GM21619 (cell line): Measurements from ENCODE around the gene AGAP1.

ENCODE experiments used
- ATAC-seq: cut with Tn5 transposase; IDR thresholded peaks from one replicate; pipeline ENCODE4 v1.9.1; 2021; ENCODE audit not compliant: unreplicated experiment

Gene AGAP1

GRCh38 chr2:235605312-235606003 is 111.6 kb downstream of the AGAP1 start:
- no peak for ATAC-seq

- ATAC-seq: no peak
Observed at GRCh38 chr2:235606004-235606715, 112.3 kb downstream of the AGAP1 start.

GRCh38 chr2:235607546-235608199 is 113.8 kb downstream of the AGAP1 start:
- no peak for ATAC-seq

GRCh38 chr2:235608200-235608887 is 114.5 kb downstream of the AGAP1 start:
- ATAC-seq: no peak

- no peak for ATAC-seq
Observed at GRCh38 chr2:235609321-235609720, 115.5 kb downstream of the AGAP1 start.

- no peak for ATAC-seq
Observed at GRCh38 chr2:235609746-235610145, 115.9 kb downstream of the AGAP1 start.

GRCh38 chr2:235610696-235611257 is 116.9 kb downstream of the AGAP1 start:
- no peak for ATAC-seq

- no peak for ATAC-seq
Observed at GRCh38 chr2:235611349-235611748, 117.5 kb downstream of the AGAP1 start.

GRCh38 chr2:235611756-235612155 is 117.9 kb downstream of the AGAP1 start:
- ATAC-seq: no peak

GRCh38 chr2:235612181-235612950 is 118.5 kb downstream of the AGAP1 start:
- ATAC-seq: no peak

- ATAC-seq: no peak
Observed at GRCh38 chr2:235613649-235614048, 119.8 kb downstream of the AGAP1 start.

- no peak for ATAC-seq
Observed at GRCh38 chr2:235614176-235614860, 120.5 kb downstream of the AGAP1 start.

- ATAC-seq: no peak
Observed at GRCh38 chr2:235614900-235615712, 121.3 kb downstream of the AGAP1 start.

- no peak for ATAC-seq
Observed at GRCh38 chr2:235616885-235617284, 123.0 kb downstream of the AGAP1 start.

- no peak for ATAC-seq
Observed at GRCh38 chr2:235618039-235618438, 124.2 kb downstream of the AGAP1 start.

GRCh38 chr2:235619544-235619943 is 125.7 kb downstream of the AGAP1 start:
- no peak for ATAC-seq

- no peak for ATAC-seq
Observed at GRCh38 chr2:235621736-235622135, 127.9 kb downstream of the AGAP1 start.

GRCh38 chr2:235623111-235623510 is 129.3 kb downstream of the AGAP1 start:
- ATAC-seq: no peak

GRCh38 chr2:235623752-235624151 is 129.9 kb downstream of the AGAP1 start:
- no peak for ATAC-seq
